Mucosa of descending colon (tissue), 3 donors: ENCODE data around the gene UQCR11. TPM values are rescaled to one million over a fixed set of nuclear protein-coding genes. Genes with fewer than 3 reads are reported as not detected.
A peak's percentile ranks its signal among the peaks of the same experiment; 100 is the strongest.

ENCODE experiments used
- ATAC-seq: fragments of 200-7000 bp; cut with Tn5 transposase; one replicate; pipeline ENCODE4 v1.9.1; 2020; ENCODE audit warnings: mild to moderate bottlenecking, moderate library complexity
- DNase-seq, 3 donors: peaks; one replicate each; pipeline ENCODE4 v3.0.0-alpha.2; 2020
- H3K36me3 ChIP-seq: fragments of 200-600 bp; one replicate; pipeline ENCODE4 v1.8.0; 2021; ENCODE audit warnings: low read depth, mild to moderate bottlenecking
- H3K4me1 ChIP-seq: fragments of 200-600 bp; one replicate; pipeline ENCODE4 v1.8.0; 2021; ENCODE audit warnings: low read depth, mild to moderate bottlenecking
- H3K4me3 ChIP-seq: fragments of 200-600 bp; one replicate; pipeline ENCODE4 v1.8.0; 2021; ENCODE audit warnings: mild to moderate bottlenecking
- H3K9me3 ChIP-seq: fragments of 200-600 bp; one replicate; pipeline ENCODE4 v1.8.0; 2021; ENCODE audit warnings: mild to moderate bottlenecking
- intact Hi-C, 2 donors: fragments of 100-400 bp; cut with DNase I in 1 of 2; cut with micrococcal nuclease in 1 of 2; formaldehyde crosslinking; loops; one replicate each; pipeline versions ENCODE4 v1.11.0 to v1.11.1; 2022; cut with DNase I, micrococcal nuclease
- total RNA-seq, 3 donors: library from RNA; stranded (reverse); fragmentation: NEBNext Ultra II Directional in 2 of 3; extraction: Animal tissue kit (Norgen Biotek cat#: 25700) in 2 of 3; gene quantifications; one replicate each; pipeline versions ENCODE4 v1.2.1 to v1.2.4, GENCODE V29; 2021 to 2023
- TF ChIP-seq, protein P1 (sequence below): fragments of 200-600 bp; IDR thresholded peaks from one replicate; pipeline ENCODE4 v1.8.0; 2022; ENCODE audit warnings: antibody characterized with exemption, mild to moderate bottlenecking
- donor health status: DM: no; HTN: no; CAD: no; lungs with moderate emphysema.
- donor health status: DM: no; HTN: no; CAD: no.
- donor health status: DM: no; HTN: yes; CAD: no.

UQCR11 gene
- total RNA-seq, 3 donors from 2014 or later = 265 to 301 (median 272) TPM

DNA sequence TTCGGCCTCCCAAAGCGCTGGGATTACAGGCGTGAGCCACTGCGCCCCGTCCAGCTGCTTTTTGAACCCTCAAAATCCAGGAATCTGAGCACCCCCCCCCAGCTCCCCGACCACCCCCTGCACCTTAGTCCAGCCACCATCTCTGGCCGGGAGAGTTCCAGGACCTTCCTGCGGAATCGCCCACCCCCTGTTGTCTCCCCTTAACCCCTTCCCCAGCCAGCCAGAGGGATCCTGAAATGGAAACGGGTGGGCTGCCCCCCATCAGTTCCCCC lies 11.8 kb downstream of the UQCR11 start:
- Histone ChIP-seq H3K36me3 (no peaks in the 10 kb centered on the region), H3K4me1 (peaks cover 14% of the 10 kb centered on the region), H3K4me3 (no peak overlapping the region), H3K9me3 (no peaks in the 10 kb centered on the region)
- intact Hi-C loops = no loop called here
- TF ChIP-seq, protein P1, sequence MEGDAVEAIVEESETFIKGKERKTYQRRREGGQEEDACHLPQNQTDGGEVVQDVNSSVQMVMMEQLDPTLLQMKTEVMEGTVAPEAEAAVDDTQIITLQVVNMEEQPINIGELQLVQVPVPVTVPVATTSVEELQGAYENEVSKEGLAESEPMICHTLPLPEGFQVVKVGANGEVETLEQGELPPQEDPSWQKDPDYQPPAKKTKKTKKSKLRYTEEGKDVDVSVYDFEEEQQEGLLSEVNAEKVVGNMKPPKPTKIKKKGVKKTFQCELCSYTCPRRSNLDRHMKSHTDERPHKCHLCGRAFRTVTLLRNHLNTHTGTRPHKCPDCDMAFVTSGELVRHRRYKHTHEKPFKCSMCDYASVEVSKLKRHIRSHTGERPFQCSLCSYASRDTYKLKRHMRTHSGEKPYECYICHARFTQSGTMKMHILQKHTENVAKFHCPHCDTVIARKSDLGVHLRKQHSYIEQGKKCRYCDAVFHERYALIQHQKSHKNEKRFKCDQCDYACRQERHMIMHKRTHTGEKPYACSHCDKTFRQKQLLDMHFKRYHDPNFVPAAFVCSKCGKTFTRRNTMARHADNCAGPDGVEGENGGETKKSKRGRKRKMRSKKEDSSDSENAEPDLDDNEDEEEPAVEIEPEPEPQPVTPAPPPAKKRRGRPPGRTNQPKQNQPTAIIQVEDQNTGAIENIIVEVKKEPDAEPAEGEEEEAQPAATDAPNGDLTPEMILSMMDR = no peak
- no peak for DNase-seq
- no peak for ATAC-seq

DNA sequence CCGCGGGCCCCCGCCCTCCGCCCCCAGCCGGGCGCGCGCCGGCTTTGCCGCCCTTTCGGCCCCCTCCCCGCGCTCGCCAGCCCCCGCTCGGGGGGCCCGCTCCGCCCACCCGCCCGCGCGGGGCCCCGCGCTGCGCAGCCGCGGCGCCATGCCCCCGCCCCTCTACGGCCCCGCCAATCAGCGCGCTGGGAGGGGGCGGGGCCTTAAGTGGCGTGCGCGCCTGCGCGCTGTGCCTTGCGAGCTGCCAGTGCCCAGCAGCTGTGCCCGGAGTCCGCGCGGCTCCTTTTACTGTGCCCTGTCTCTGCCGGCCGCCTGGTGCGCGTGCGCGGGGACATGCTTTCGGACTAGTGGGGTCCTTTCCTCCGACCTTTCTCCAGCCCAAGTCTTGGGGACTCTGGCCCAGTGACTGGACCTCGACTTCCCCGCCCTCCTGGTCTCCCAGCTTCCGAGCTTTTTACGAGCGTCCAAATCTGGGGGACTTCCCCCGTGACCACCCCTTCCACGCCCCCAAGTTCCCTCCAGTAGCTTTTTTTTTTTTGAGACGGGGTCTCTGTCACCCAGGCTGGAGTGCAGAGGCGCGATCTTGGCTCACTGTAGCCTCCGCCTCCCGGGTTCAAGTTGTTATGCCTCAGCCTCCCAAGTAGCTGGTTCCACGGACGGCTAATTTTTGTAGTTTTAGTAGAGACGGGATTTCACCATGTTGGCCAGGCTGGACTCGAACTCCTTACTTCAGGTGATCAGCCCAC lies 12.3 kb downstream of the UQCR11 start, which contains the start of gene MBD3:
Gene MBD3, minus strand, starts transcription at position 111 of the 746 bp plus-strand sequence. CDS start 234 bp downstream, outside the sequence.
- intact Hi-C loops = no loop called here
- no peaks in the 10 kb centered on the region for H3K9me3 ChIP-seq
- DNase-seq (peak; percentile 93 to 96 (median 95)), ATAC-seq (peak; percentile 91)
- H3K4me3 ChIP-seq = peak within 1 kb of the TSS; percentile 56
- peaks cover 14% of the 10 kb centered on the region for H3K4me1 ChIP-seq
- no peaks in the 10 kb centered on the region for H3K36me3 ChIP-seq
- TF ChIP-seq, protein P1 = no peak

DNA sequence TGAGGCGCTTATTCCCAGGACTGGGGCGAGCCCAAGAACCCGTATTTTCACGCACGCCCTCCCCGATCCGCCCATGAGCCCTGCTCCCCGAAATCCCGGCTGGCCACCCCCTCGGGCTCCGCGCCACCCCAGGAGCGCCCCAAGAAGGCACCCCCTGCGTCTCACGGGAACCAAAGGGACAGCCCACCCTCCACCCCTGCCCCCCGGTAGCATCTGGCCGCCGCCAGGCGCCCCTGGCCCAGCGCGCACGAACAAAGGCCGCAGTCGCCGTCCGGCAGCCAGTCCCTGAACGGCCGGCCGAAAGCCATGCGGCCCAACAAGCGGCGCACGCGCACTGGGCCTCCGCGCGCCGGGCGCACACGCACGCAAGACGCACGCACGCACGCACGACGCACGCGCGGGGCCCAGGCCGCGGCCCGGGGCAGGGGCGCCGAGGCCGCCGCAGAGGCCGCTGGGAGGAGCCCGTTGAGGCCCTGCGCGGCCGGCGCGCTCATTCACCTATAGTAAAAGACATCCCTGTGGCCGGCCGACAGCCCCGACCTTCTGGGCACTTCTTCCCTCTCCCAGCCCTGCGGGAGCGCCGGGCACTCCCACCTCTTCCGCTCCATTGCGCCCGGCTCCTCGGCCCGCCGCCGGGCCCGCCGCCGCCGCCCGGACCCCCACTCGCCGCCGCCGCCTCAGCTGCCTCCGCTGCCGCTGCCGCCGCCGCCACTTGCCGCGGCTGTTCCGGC lies 13.1 kb downstream of the UQCR11 start:
- DNase-seq (peak; percentile 84 to 91 (median 91)), ATAC-seq (peak; percentile 90)
- Histone ChIP-seq H3K4me1 (peaks cover 14% of the 10 kb centered on the region), H3K36me3 (no peaks in the 10 kb centered on the region), H3K4me3 (peak overlapping the region; percentile 56), H3K9me3 (no peaks in the 10 kb centered on the region)
- TF ChIP-seq, protein P1 = no peak
- intact Hi-C loops = no loop called here

DNA sequence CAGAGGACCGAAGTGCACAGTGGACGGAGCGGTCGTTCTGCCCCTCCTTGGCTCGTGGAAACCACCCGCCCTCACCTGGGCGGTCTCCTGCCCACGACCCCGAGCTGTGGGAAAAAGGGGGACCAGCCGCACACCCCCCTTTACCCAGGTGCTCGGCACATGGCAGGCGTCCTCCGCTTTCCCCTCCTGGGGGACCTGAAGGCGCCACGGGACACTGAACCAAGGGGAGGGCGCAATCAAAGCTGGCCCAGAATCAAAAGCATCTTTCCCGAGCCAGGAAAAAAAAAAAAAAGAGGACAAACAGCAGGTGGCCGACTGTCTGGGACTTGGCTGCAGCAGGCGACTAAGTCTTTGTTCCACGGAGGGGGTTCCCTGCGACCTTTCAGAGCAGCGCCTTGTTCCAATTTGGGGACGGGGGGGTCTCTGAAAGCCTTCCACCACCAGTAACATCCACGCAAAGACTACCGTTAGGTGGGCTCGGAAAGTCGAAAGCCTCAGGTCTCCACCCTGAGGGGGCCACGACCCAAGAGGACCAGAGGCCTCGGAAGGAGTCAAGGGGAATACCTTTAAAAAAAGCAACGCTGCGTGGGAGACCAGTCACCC lies 13.7 kb downstream of the UQCR11 start:
- Histone ChIP-seq H3K4me1 (peaks cover 14% of the 10 kb centered on the region), H3K4me3 (peak overlapping the region; percentile 56), H3K9me3 (no peaks in the 10 kb centered on the region), H3K36me3 (no peaks in the 10 kb centered on the region)
- intact Hi-C loops = no loop called here
- TF ChIP-seq, protein P1 = no peak
- ATAC-seq (peak; percentile 4), DNase-seq (peak in 1 of 3 donors; percentile 61)

DNA sequence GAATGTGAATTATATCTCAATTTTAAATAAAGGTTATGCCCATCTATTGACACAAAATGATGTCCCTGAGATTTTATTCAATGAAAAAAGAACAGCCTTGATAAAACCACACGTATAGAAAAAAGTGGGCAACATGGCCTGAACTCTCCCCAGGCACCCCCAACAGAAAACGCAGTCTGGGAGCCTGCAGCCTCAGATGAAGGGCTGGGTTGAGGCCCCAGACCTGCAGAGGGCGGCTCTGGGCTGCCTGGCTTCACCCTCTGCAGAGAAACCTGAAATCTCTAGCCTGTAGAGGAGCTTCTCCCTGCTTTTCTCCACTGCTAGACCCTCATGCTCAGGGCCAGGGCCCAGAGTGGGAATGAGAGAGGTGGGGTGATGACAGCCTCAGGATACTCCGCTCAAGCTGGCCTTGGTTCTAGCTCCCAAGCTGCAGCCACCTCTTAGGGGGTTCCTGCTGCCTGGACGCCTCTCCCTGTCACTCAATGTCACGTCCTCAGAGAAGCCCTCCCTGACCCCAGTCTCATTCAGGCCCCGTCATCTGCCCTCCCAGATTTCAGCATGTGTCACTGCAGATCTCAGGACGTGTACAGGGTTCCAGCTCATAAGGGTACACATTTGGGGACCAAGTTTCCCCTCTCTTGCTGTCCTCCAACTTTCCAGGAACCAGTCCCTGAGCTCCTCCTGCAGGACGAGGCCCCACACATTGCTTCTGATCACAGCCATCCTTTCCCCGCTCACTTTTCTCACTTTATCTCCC lies 14.4 kb downstream of the UQCR11 start:
- H3K36me3 ChIP-seq = no peaks in the 10 kb centered on the region
- DNase-seq (no peak), ATAC-seq (no peak)
- peaks cover 14% of the 10 kb centered on the region for H3K4me1 ChIP-seq
- intact Hi-C loops = no loop called here
- no peak overlapping the region for H3K4me3 ChIP-seq
- TF ChIP-seq, protein P1 = no peak
- no peaks in the 10 kb centered on the region for H3K9me3 ChIP-seq
